Thyroid gland (tissue), 4 donors: ENCODE data around the gene GSTT2B. TPM values are rescaled to one million over a fixed set of nuclear protein-coding genes. Genes with fewer than 3 reads are reported as not detected.
"Not testable (repeated sequence)": the region's sequence is repeated elsewhere in the genome, so short reads cannot be mapped to it uniquely, and the experiment has no call there.

Experiments used
- DNase-seq, 2 donors: peaks; one replicate each; pipeline ENCODE4 v3.0.0-alpha.2; 2019
- H3K27ac ChIP-seq, 3 donors: fragments of 200-600 bp; sonication (generic); 1 replicate in 2 of 3; 2 replicates in 1 of 3; pipeline ENCODE4 v1.5.1; 2016 to 2019; ENCODE audit warnings: mild to moderate bottlenecking in 1 of 3, moderate library complexity in 1 of 3
- H3K27me3 ChIP-seq: fragments of 200-600 bp; sonication (generic); one replicate; pipeline ENCODE4 v1.5.1; 2019
- H3K36me3 ChIP-seq, 2 donors: fragments of 200-600 bp; sonication (generic); one replicate each; pipeline ENCODE4 v1.5.1; 2016 to 2019
- H3K4me1 ChIP-seq, 2 donors: fragments of 200-600 bp; sonication (generic); one replicate each; pipeline ENCODE4 v1.5.1; 2017 to 2019
- H3K4me3 ChIP-seq, 3 donors: fragments of 200-600 bp; sonication (generic); replicated peaks in 1 of 3; 1 replicate in 2 of 3; 2 replicates in 1 of 3; pipeline ENCODE4 v1.5.1; 2016; ENCODE audit warnings: mild to moderate bottlenecking in 1 of 3
- H3K9me3 ChIP-seq: fragments of 200-600 bp; sonication (generic); one replicate; pipeline ENCODE4 v1.5.1; 2017
- POLR2A ChIP-seq, 2 donors: fragments of 450-650 bp; IDR thresholded peaks; one replicate each; pipeline ENCODE4 v1.6.1; 2017; ENCODE audit warnings: antibody characterized with exemption in 2 of 2, mild to moderate bottlenecking in 2 of 2, moderate library complexity in 1 of 2
- WGBS, 2 donors: methylation state at CpG; one replicate each; pipeline ENCODE4 v1.1.5; 2017; 5-methylcytosine and 5-hydroxymethylcytosine counted together
- intact Hi-C: fragments of 100-400 bp; cut with DNase I; formaldehyde crosslinking; loops from one replicate; pipeline ENCODE4 v1.15.1; 2023
- total RNA-seq, 4 donors: library from RNA; depleted of rRNA; stranded (reverse); fragments of >200 nt; gene quantifications; one replicate each; pipeline ENCODE4 v1.2.3, GENCODE V29; 2016
- TF ChIP-seq, protein P1 (sequence below), 6 experiments: fragments of 200-600 bp in 3 of 6; fragments of 450-650 bp in 3 of 6; sonication (generic) in 3 of 6; IDR thresholded peaks; one replicate each; pipeline ENCODE4 v1.5.1; 2016 to 2019; ENCODE audit warnings: antibody characterized with exemption in 6 of 6, mild to moderate bottlenecking in 2 of 6, inconsistent platforms in 1 of 6, moderate library complexity in 1 of 6

Gene GSTT2B
- total RNA-seq, 4 donors from 2014 or later = 0.93 to 13.8 (median 6.2) TPM

- Histone ChIP-seq H3K9me3 (no peaks in the 10 kb centered on the region), H3K27me3 (no peaks in the 10 kb centered on the region), H3K4me1 (no peaks in the 10 kb centered on the region), H3K36me3 (no peaks in the 10 kb centered on the region), H3K4me3 (no peak overlapping the region), H3K27ac (no peak overlapping the region)
- intact Hi-C loops = no loop called here
- no peak for DNase-seq
- 65% methylated on average over 3 of the region's 3 CpGs; no CpG with 5 or more reads in 1 of the 2 donors for WGBS, 2 donors
- no peak for TF ChIP-seq POLR2A (IDR thresholded peaks at IDR 0.05)
- TF ChIP-seq, protein P1, sequence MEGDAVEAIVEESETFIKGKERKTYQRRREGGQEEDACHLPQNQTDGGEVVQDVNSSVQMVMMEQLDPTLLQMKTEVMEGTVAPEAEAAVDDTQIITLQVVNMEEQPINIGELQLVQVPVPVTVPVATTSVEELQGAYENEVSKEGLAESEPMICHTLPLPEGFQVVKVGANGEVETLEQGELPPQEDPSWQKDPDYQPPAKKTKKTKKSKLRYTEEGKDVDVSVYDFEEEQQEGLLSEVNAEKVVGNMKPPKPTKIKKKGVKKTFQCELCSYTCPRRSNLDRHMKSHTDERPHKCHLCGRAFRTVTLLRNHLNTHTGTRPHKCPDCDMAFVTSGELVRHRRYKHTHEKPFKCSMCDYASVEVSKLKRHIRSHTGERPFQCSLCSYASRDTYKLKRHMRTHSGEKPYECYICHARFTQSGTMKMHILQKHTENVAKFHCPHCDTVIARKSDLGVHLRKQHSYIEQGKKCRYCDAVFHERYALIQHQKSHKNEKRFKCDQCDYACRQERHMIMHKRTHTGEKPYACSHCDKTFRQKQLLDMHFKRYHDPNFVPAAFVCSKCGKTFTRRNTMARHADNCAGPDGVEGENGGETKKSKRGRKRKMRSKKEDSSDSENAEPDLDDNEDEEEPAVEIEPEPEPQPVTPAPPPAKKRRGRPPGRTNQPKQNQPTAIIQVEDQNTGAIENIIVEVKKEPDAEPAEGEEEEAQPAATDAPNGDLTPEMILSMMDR (IDR thresholded peaks at IDR 0.05) = no peak
These were observed 22.0 kb downstream of the GSTT2B start for GRCh38 chr22:23939017-23939357.

- intact Hi-C loops = no loop called here
- H3K36me3 ChIP-seq = no peaks in the 10 kb centered on the region
- no peaks in the 10 kb centered on the region for H3K27me3 ChIP-seq
- TF ChIP-seq, protein P1 (IDR thresholded peaks at IDR 0.05) = no peak
- no peak for TF ChIP-seq POLR2A (IDR thresholded peaks at IDR 0.05)
- H3K9me3 ChIP-seq = no peaks in the 10 kb centered on the region
- DNase-seq = no peak
- 68 to 77% methylated on average over 5 of the region's 5 CpGs for WGBS, 2 donors
- no peak overlapping the region for H3K4me3 ChIP-seq
- no peak overlapping the region for H3K27ac ChIP-seq
- H3K4me1 ChIP-seq = no peaks in the 10 kb centered on the region
These were observed 22.5 kb downstream of the GSTT2B start for GRCh38 chr22:23938328-23939016.

DNA sequence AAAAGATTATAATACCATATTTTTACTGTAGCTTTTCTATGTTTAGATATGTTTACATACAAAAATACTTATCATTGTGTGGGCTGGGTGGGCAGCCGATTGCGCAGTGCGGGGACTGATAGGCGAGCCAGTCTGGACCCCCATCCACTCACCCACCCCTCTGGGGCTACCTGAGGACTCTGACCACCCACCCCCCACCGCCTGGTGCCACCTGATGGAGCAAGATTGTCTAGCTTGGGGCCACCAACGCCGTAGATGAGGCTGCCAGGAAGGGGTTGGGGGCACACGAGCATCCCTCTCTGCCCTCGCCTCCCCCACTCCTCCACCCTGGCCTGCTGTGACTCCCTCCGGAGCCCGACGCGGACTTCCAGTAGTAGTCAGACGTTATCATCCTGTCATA is 34.4 kb downstream of the GSTT2B start:
- H3K27ac ChIP-seq = no peak overlapping the region
- H3K4me3 ChIP-seq = no peak overlapping the region
- DNase-seq = no peak
- TF ChIP-seq, protein P1 (IDR thresholded peaks at IDR 0.05) = no peak
- no peak for TF ChIP-seq POLR2A (IDR thresholded peaks at IDR 0.05)
- intact Hi-C loops = loop anchor here (5.0 kb wide), 1 partner anchor 46 kb away; the partner anchor contains the start of gene DDT
- H3K36me3 ChIP-seq = peaks cover 0 to 5% of the 10 kb centered on the region in 2 donors
- WGBS, 2 donors = 70 to 76% methylated on average over 13 to 14 of the region's 14 CpGs
- no peaks in the 10 kb centered on the region for H3K27me3 ChIP-seq
- peaks cover 0 to 10% of the 10 kb centered on the region in 2 donors for H3K4me1 ChIP-seq
- H3K9me3 ChIP-seq = no peaks in the 10 kb centered on the region

DNA sequence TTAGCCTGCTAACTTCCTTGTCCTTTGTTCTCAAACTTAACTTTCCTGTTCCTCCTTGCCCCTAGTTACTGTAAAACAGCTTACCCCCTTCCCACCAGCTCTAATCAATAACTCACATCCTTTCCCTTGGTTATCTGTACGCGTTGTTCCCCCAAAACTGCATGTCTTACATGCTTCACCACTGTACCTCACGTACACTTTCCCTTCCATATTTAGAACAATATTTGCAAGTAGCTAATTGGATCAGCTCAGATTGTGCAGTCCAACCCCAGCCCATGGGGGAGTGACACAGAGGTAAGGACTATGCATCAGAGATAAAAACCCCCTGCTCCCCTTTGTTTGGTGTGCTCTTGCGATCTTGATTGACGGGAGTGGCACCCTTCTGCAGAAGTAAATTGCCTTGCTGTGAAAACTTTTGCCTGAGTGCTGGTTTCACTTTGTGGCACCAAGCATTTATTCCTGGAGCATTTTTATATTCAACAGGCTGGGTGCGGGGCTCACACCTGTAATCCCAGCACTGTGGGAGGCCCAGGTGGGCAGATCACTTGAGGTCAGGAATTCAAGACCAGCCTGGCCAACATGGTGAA is 35.9 kb downstream of the GSTT2B start:
- H3K36me3 ChIP-seq = peaks cover 0 to 5% of the 10 kb centered on the region in 2 donors
- 95 to 97% methylated on average over 5 of the region's 6 CpGs for WGBS, 2 donors
- no peaks in the 10 kb centered on the region for H3K9me3 ChIP-seq
- H3K4me3 ChIP-seq = no peak overlapping the region
- H3K27me3 ChIP-seq = no peaks in the 10 kb centered on the region
- TF ChIP-seq, protein P1 (IDR thresholded peaks at IDR 0.05) = no peak
- TF ChIP-seq POLR2A (IDR thresholded peaks at IDR 0.05) = no peak
- no peak for DNase-seq
- H3K27ac ChIP-seq = no peak overlapping the region
- H3K4me1 ChIP-seq = peaks cover 0 to 8% of the 10 kb centered on the region in 2 donors
- intact Hi-C loops = loop anchor here (5.0 kb wide), 1 partner anchor 47 kb away; the partner anchor contains the start of gene DDT

- no peak for DNase-seq
- TF ChIP-seq, protein P1 (IDR thresholded peaks at IDR 0.05) = no peak
- no peak for TF ChIP-seq POLR2A (IDR thresholded peaks at IDR 0.05)
- Histone ChIP-seq H3K4me1 (no peaks in the 10 kb centered on the region), H3K36me3 (peaks cover 0 to 5% of the 10 kb centered on the region in 2 donors), H3K27ac (no peak overlapping the region), H3K9me3 (no peaks in the 10 kb centered on the region), H3K4me3 (no peak overlapping the region), H3K27me3 (no peaks in the 10 kb centered on the region)
- intact Hi-C loops = no loop called here
- WGBS, 2 donors = 65 to 87% methylated on average over 2 of the region's 2 CpGs
These were observed 38.1 kb downstream of the GSTT2B start for GRCh38 chr22:23922921-23923320.

- DNase-seq, H3K4me1 ChIP-seq, intact Hi-C loops, H3K27me3 ChIP-seq, H3K4me3 ChIP-seq, H3K9me3 ChIP-seq, H3K36me3 ChIP-seq, H3K27ac ChIP-seq: not testable (repeated sequence)
- 91 to 92% methylated on average over 13 of the region's 13 CpGs for WGBS, 2 donors
These were observed 39.3 kb downstream of the GSTT2B start for GRCh38 chr22:23921586-23922201.

DNA sequence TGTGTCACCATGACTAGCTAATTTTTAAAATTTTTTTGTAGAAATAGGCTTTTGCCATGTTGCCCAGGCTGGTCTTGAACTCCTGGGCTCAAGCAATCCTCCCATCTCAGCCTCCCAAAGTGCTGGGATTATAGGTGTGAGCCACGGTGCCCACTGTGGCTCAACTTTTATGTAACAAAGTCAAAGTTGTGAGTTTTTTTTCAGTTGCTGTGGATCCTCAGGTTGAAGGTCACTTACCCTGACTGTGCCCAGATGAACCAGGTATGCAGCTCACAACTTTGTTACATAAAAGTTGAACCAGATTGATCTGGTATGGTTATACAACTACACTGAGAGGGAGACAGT is 40.8 kb downstream of the GSTT2B start:
- H3K27ac ChIP-seq, H3K9me3 ChIP-seq, H3K4me3 ChIP-seq, H3K27me3 ChIP-seq, H3K36me3 ChIP-seq, DNase-seq, intact Hi-C loops, H3K4me1 ChIP-seq: not testable (repeated sequence)
- WGBS, 2 donors = 92 to 100% methylated on average over 1 of the region's 1 CpG
